Activated T-cell treated with anti-CD3 and anti-CD28 coated beads, Interleukin-2, amount 50 U/mL, for 24 hours (primary cell): ENCODE data around the gene ABCC3.

Experiments
- DNase-seq: peaks from one replicate; pipeline ENCODE4 v3.0.0-alpha.2; 2020
- H3K27ac Mint-ChIP-seq: 2 replicates; pipeline ENCODE4 v1.8.0; 2020; ENCODE audit warnings: mild to moderate bottlenecking, mixed read lengths
- H3K27me3 Mint-ChIP-seq: 2 replicates; pipeline ENCODE4 v1.8.0; 2020; ENCODE audit warnings: mixed read lengths
- H3K36me3 Mint-ChIP-seq: 2 replicates; pipeline ENCODE4 v1.8.0; 2020; ENCODE audit warnings: low read depth, mixed read lengths
- H3K4me1 Mint-ChIP-seq: 2 replicates; pipeline ENCODE4 v1.8.0; 2020; ENCODE audit warnings: low read depth, mixed read lengths
- H3K4me3 Mint-ChIP-seq: 2 replicates; pipeline ENCODE4 v1.8.0; 2020; ENCODE audit warnings: mild to moderate bottlenecking, moderate library complexity, mixed read lengths
- H3K9me3 Mint-ChIP-seq: 2 replicates; pipeline ENCODE4 v1.8.0; 2020; ENCODE audit warnings: mixed read lengths

The ABCC3 gene

GRCh38 chr17:50596191-50597037, 38.3 kb upstream of the ABCC3 start:
- no peaks in the 10 kb centered on the region for H3K36me3 Mint-ChIP-seq

GRCh38 chr17:50598487-50598886, 36.2 kb upstream of the ABCC3 start:
- no peaks in the 10 kb centered on the region for H3K4me1 Mint-ChIP-seq

More at GRCh38 chr17:50596191-50597037, 38.3 kb upstream of the ABCC3 start:
- no peak overlapping the region for H3K27ac Mint-ChIP-seq
- no peaks in the 10 kb centered on the region for H3K4me1 Mint-ChIP-seq
- DNase-seq = no peak
- no peaks in the 10 kb centered on the region for H3K9me3 Mint-ChIP-seq
- no peaks in the 10 kb centered on the region for H3K27me3 Mint-ChIP-seq
- no peak overlapping the region for H3K4me3 Mint-ChIP-seq

GRCh38 chr17:50599606-50600005, 35.1 kb upstream of the ABCC3 start:
- no peak for DNase-seq
- no peaks in the 10 kb centered on the region for H3K4me1 Mint-ChIP-seq
- no peaks in the 10 kb centered on the region for H3K9me3 Mint-ChIP-seq
- no peak overlapping the region for H3K27ac Mint-ChIP-seq
- H3K4me3 Mint-ChIP-seq = no peak overlapping the region
- no peaks in the 10 kb centered on the region for H3K36me3 Mint-ChIP-seq
- H3K27me3 Mint-ChIP-seq = peaks cover 20% of the 10 kb centered on the region

More at GRCh38 chr17:50598487-50598886, 36.2 kb upstream of the ABCC3 start:
- H3K4me3 Mint-ChIP-seq = no peak overlapping the region
- no peaks in the 10 kb centered on the region for H3K9me3 Mint-ChIP-seq
- no peak for DNase-seq
- peaks cover 16% of the 10 kb centered on the region for H3K27me3 Mint-ChIP-seq
- H3K36me3 Mint-ChIP-seq = no peaks in the 10 kb centered on the region
- no peak overlapping the region for H3K27ac Mint-ChIP-seq

GRCh38 chr17:50601823-50602375, 32.8 kb upstream of the ABCC3 start:
- H3K4me3 Mint-ChIP-seq = no peak overlapping the region
- H3K27me3 Mint-ChIP-seq = peaks cover 33% of the 10 kb centered on the region
- no peaks in the 10 kb centered on the region for H3K9me3 Mint-ChIP-seq
- H3K27ac Mint-ChIP-seq = no peak overlapping the region
- no peaks in the 10 kb centered on the region for H3K4me1 Mint-ChIP-seq
- no peak for DNase-seq
- no peaks in the 10 kb centered on the region for H3K36me3 Mint-ChIP-seq

GRCh38 chr17:50602836-50603235, 31.8 kb upstream of the ABCC3 start:
- Mint-ChIP-seq H3K4me3 (no peak overlapping the region), H3K27ac (no peak overlapping the region), H3K36me3 (no peaks in the 10 kb centered on the region), H3K9me3 (no peaks in the 10 kb centered on the region), H3K27me3 (peaks cover 37% of the 10 kb centered on the region), H3K4me1 (no peaks in the 10 kb centered on the region)
- no peak for DNase-seq

- no peak for DNase-seq
- no peaks in the 10 kb centered on the region for H3K9me3 Mint-ChIP-seq
- no peak overlapping the region for H3K4me3 Mint-ChIP-seq
- no peaks in the 10 kb centered on the region for H3K36me3 Mint-ChIP-seq
- H3K27ac Mint-ChIP-seq = no peak overlapping the region
- H3K27me3 Mint-ChIP-seq = peaks cover 38% of the 10 kb centered on the region
- no peaks in the 10 kb centered on the region for H3K4me1 Mint-ChIP-seq
Measured at GRCh38 chr17:50603340-50603739, 31.3 kb upstream of the ABCC3 start.

GRCh38 chr17:50604513-50604912, 30.2 kb upstream of the ABCC3 start:
- H3K36me3 Mint-ChIP-seq = no peaks in the 10 kb centered on the region
- peaks cover 38% of the 10 kb centered on the region for H3K27me3 Mint-ChIP-seq
- DNase-seq = no peak
- no peak overlapping the region for H3K27ac Mint-ChIP-seq
- H3K4me1 Mint-ChIP-seq = no peaks in the 10 kb centered on the region
- no peak overlapping the region for H3K4me3 Mint-ChIP-seq
- H3K9me3 Mint-ChIP-seq = no peaks in the 10 kb centered on the region

- no peak for DNase-seq
- Mint-ChIP-seq H3K27me3 (peaks cover 45% of the 10 kb centered on the region), H3K36me3 (no peaks in the 10 kb centered on the region), H3K9me3 (no peaks in the 10 kb centered on the region), H3K4me1 (no peaks in the 10 kb centered on the region), H3K27ac (no peak overlapping the region), H3K4me3 (no peak overlapping the region)
Measured at GRCh38 chr17:50605429-50605828, 29.3 kb upstream of the ABCC3 start.

GRCh38 chr17:50607522-50608175, 27.0 kb upstream of the ABCC3 start:
- no peaks in the 10 kb centered on the region for H3K9me3 Mint-ChIP-seq
- H3K4me3 Mint-ChIP-seq = no peak overlapping the region
- no peaks in the 10 kb centered on the region for H3K4me1 Mint-ChIP-seq
- no peak for DNase-seq
- no peaks in the 10 kb centered on the region for H3K36me3 Mint-ChIP-seq
- no peak overlapping the region for H3K27ac Mint-ChIP-seq
- H3K27me3 Mint-ChIP-seq = peaks cover 35% of the 10 kb centered on the region

- no peaks in the 10 kb centered on the region for H3K4me1 Mint-ChIP-seq
- peaks cover 26% of the 10 kb centered on the region for H3K27me3 Mint-ChIP-seq
- no peak overlapping the region for H3K4me3 Mint-ChIP-seq
- DNase-seq = no peak
- no peaks in the 10 kb centered on the region for H3K9me3 Mint-ChIP-seq
- H3K36me3 Mint-ChIP-seq = no peaks in the 10 kb centered on the region
- H3K27ac Mint-ChIP-seq = no peak overlapping the region
Measured at GRCh38 chr17:50608700-50609379, 25.8 kb upstream of the ABCC3 start.

GRCh38 chr17:50609380-50610074, 25.2 kb upstream of the ABCC3 start:
- Mint-ChIP-seq H3K27me3 (peaks cover 31% of the 10 kb centered on the region), H3K4me3 (no peak overlapping the region), H3K36me3 (no peaks in the 10 kb centered on the region), H3K9me3 (no peaks in the 10 kb centered on the region), H3K27ac (no peak overlapping the region), H3K4me1 (peaks cover 5% of the 10 kb centered on the region)
- DNase-seq = no peak

GRCh38 chr17:50611634-50612033, 23.0 kb upstream of the ABCC3 start:
- H3K9me3 Mint-ChIP-seq = no peaks in the 10 kb centered on the region
- no peak overlapping the region for H3K4me3 Mint-ChIP-seq
- DNase-seq = no peak

GRCh38 chr17:50612281-50612680, 22.4 kb upstream of the ABCC3 start:
- H3K4me1 Mint-ChIP-seq = peaks cover 5% of the 10 kb centered on the region

More at GRCh38 chr17:50611634-50612033, 23.0 kb upstream of the ABCC3 start:
- H3K27ac Mint-ChIP-seq = no peak overlapping the region
- no peaks in the 10 kb centered on the region for H3K36me3 Mint-ChIP-seq
- peaks cover 20% of the 10 kb centered on the region for H3K27me3 Mint-ChIP-seq
- H3K4me1 Mint-ChIP-seq = peaks cover 5% of the 10 kb centered on the region

More at GRCh38 chr17:50612281-50612680, 22.4 kb upstream of the ABCC3 start:
- H3K27ac Mint-ChIP-seq = no peak overlapping the region
- no peak for DNase-seq
- H3K27me3 Mint-ChIP-seq = peaks cover 15% of the 10 kb centered on the region
- H3K4me3 Mint-ChIP-seq = no peak overlapping the region
- H3K9me3 Mint-ChIP-seq = no peaks in the 10 kb centered on the region
- no peaks in the 10 kb centered on the region for H3K36me3 Mint-ChIP-seq
